Mesenchymal stem cell (in vitro differentiated cells and primary cell): ENCODE results near the gene PDE2A.

ENCODE experiments used
- DNase-seq: peaks from one replicate; pipeline ENCODE4 v3.0.0-alpha.2; 2013
- H2AFZ ChIP-seq: one replicate; pipeline ENCODE4 v1.6.1; 2013; ENCODE audit warnings: low read depth, mild to moderate bottlenecking, control low read depth, inconsistent platforms, low read length, moderate library complexity
- H2AK5ac ChIP-seq: 2 replicates; pipeline ENCODE4 v1.6.1; 2013; ENCODE audit warnings: low read length, moderate library complexity, mild to moderate bottlenecking, inconsistent platforms; ENCODE audit not compliant: severe bottlenecking
- H2BK120ac ChIP-seq: one replicate; pipeline ENCODE4 v1.6.1; 2013; ENCODE audit warnings: low read depth, mild to moderate bottlenecking, inconsistent platforms, low read length, moderate library complexity
- H2BK12ac ChIP-seq, 2 experiments: one replicate each; pipeline ENCODE4 v1.6.1; 2013; ENCODE audit warnings: inconsistent platforms in 2 of 2, low read length in 2 of 2, mild to moderate bottlenecking in 2 of 2, moderate library complexity in 2 of 2, control low read depth in 1 of 2
- H2BK15ac ChIP-seq: one replicate; pipeline ENCODE4 v1.6.1; 2013; ENCODE audit warnings: mild to moderate bottlenecking, low read depth, inconsistent platforms; ENCODE audit not compliant: poor library complexity, severe bottlenecking
- H2BK5ac ChIP-seq: 2 replicates; pipeline ENCODE4 v1.6.1; 2013; ENCODE audit warnings: low read depth, mild to moderate bottlenecking, low read length, control low read depth, inconsistent platforms; ENCODE audit not compliant: poor library complexity, severe bottlenecking
- H3K14ac ChIP-seq, 2 experiments: one replicate each; pipeline ENCODE4 v1.6.1; 2013; ENCODE audit warnings: inconsistent platforms in 2 of 2, low read length in 2 of 2, control low read depth in 1 of 2, mild to moderate bottlenecking in 1 of 2, moderate library complexity in 1 of 2
- H3K18ac ChIP-seq, 2 experiments: one replicate each; pipeline ENCODE4 v1.6.1; 2013; ENCODE audit warnings: inconsistent platforms in 2 of 2, low read length in 2 of 2, control low read depth in 1 of 2, low read depth in 1 of 2, mild to moderate bottlenecking in 1 of 2
- H3K23ac ChIP-seq, 2 experiments: one replicate each; pipeline ENCODE4 v1.6.1; 2013; ENCODE audit warnings: inconsistent platforms in 2 of 2, low read length in 2 of 2, mild to moderate bottlenecking in 2 of 2, moderate library complexity in 2 of 2, control low read depth in 1 of 2
- H3K27ac ChIP-seq: 2 replicates; pipeline ENCODE4 v1.5.1; 2013; ENCODE audit warnings: mild to moderate bottlenecking, moderate library complexity, low read length, control low read depth, inconsistent platforms; ENCODE audit not compliant: poor library complexity, severe bottlenecking
- H3K27me3 ChIP-seq, 2 experiments: 2 replicates each; pipeline versions ENCODE4 v1.6.1 to v1.7.0; 2013; ENCODE audit warnings: low read length in 2 of 2, mild to moderate bottlenecking in 2 of 2, moderate library complexity in 2 of 2, control low read depth in 1 of 2, inconsistent platforms in 1 of 2; ENCODE audit not compliant: control insufficient read depth in 1 of 2, insufficient read depth in 1 of 2
- H3K36me3 ChIP-seq, 2 experiments: 2 replicates each; pipeline versions ENCODE4 v1.6.1 to v1.7.0; 2013; ENCODE audit warnings: low read length in 2 of 2, control low read depth in 1 of 2, inconsistent platforms in 1 of 2, low read depth in 1 of 2, mild to moderate bottlenecking in 1 of 2; ENCODE audit not compliant: insufficient read depth in 2 of 2, control insufficient read depth in 1 of 2
- H3K4ac ChIP-seq, 2 experiments: one replicate each; pipeline ENCODE4 v1.6.1; 2013; ENCODE audit warnings: inconsistent platforms in 2 of 2, low read length in 2 of 2, mild to moderate bottlenecking in 2 of 2, moderate library complexity in 2 of 2, control low read depth in 1 of 2, low read depth in 1 of 2
- H3K4me1 ChIP-seq: 2 replicates; pipeline ENCODE4 v1.6.1; 2013; ENCODE audit warnings: low read depth, low read length, control low read depth; ENCODE audit not compliant: control insufficient read depth, insufficient read depth
- H3K4me2 ChIP-seq: 2 replicates; pipeline ENCODE4 v1.6.1; 2013; ENCODE audit warnings: low read length, mild to moderate bottlenecking, inconsistent platforms; ENCODE audit not compliant: poor library complexity, severe bottlenecking
- H3K4me3 ChIP-seq, 2 experiments: 2 replicates each; pipeline versions ENCODE4 v1.5.1 to v1.7.0; 2013; ENCODE audit warnings: low read length in 2 of 2, mild to moderate bottlenecking in 2 of 2, control low read depth in 1 of 2, low read depth in 1 of 2; ENCODE audit not compliant: insufficient read depth in 1 of 2
- H3K79me1 ChIP-seq: replicated peaks from 2 replicates; pipeline ENCODE4 v1.6.1; 2013; ENCODE audit warnings: mild to moderate bottlenecking, control low read depth, low read length, inconsistent platforms; ENCODE audit not compliant: poor library complexity, severe bottlenecking
- H3K9ac ChIP-seq: 2 replicates; pipeline ENCODE4 v1.7.0; 2013; ENCODE audit warnings: mild to moderate bottlenecking, low read length, moderate library complexity
- H3K9me3 ChIP-seq: 2 replicates; pipeline ENCODE4 v1.7.0; 2013; ENCODE audit warnings: mild to moderate bottlenecking, low read length; ENCODE audit not compliant: control insufficient read depth
- H4K8ac ChIP-seq: one replicate; pipeline ENCODE4 v1.6.1; 2013; ENCODE audit warnings: inconsistent platforms, mild to moderate bottlenecking, low read length, moderate library complexity
- H4K91ac ChIP-seq: one replicate; pipeline ENCODE4 v1.6.1; 2013; ENCODE audit warnings: mild to moderate bottlenecking, low read length, inconsistent platforms
- WGBS: methylation state at CpG from one replicate; pipeline ENCODE4 v1.1.7; 2013; ENCODE audit warnings: mixed read lengths; 5-methylcytosine and 5-hydroxymethylcytosine counted together

The PDE2A gene

DNA sequence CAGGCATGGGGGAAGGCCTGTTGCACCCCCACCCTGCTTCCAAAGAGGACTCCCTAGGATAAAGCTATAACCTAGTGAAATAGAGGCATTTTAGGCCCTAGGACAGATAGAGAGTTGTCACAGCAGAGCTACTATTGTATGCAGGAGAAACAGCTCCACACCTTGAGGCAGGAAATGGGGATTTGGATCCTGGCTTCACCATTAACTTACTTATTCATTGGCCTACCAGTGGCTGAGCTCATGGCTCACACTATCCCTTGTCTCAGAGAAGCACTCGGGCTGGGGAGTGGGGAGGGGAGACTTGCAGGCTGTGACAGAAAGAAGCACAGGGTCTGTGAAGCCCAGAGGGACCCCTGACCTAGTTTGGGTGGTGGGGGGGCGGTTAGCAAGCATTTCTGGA is 999 bp upstream of the PDE2A start:
- Histone ChIP-seq H3K79me1 (no peaks in the 10 kb centered on the region), H4K91ac (no peak overlapping the region), H3K27me3 (peaks cover 95 to 98% of the 10 kb centered on the region in 2 experiments), H3K4me2 (no peak overlapping the region), H3K18ac (no peak overlapping the region), H3K9me3 (no peaks in the 10 kb centered on the region), H2BK120ac (no peak overlapping the region), H3K14ac (no peak overlapping the region), H3K36me3 (no peaks in the 10 kb centered on the region), H3K23ac (no peak overlapping the region), H3K9ac (no peak overlapping the region), H3K4me3 (no peak overlapping the region), H3K27ac (no peak overlapping the region), H4K8ac (no peak overlapping the region), H3K4me1 (peaks cover 13% of the 10 kb centered on the region), H3K4ac (no peak overlapping the region), H2AFZ (no peak overlapping the region), H2BK5ac (no peak overlapping the region), H2BK15ac (no peak overlapping the region), H2BK12ac (no peak overlapping the region), H2AK5ac (no peak overlapping the region)
- WGBS: 56% methylated on average over 1 of the region's 2 CpGs
- DNase-seq: no peak

DNA sequence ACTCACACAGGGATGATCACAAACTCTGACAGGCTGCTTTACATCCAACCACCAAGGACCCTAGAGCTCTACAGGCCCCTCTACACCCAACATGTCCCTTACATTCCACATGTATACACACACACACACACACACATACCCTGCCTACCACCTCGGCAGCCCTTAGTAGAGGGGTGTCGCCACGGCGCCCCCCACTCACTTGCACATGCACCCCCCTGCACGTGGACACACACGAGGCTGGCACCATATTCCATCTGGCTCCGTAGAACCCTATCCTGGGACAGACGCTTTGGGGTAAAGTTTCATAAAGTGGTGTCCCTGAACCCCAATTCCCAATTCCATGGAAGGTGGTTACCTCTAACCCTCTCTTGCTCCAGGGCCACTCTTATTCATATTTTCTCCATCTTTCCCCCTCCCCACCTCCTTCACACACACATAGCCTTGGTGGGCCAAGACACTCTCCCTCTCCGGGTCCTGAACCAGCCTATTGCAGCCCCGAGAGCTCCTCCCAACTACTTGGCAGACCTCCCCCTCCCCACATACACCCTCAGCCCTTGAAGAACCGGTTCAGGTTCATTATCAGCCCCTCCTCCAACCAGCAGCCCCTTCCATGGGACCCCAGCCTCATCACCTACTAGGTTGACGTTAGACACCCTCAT is 809 bp downstream of the PDE2A start:
- Histone ChIP-seq H3K23ac (no peak overlapping the region), H2BK12ac (no peak overlapping the region), H2BK5ac (no peak overlapping the region), H2BK120ac (no peak overlapping the region), H3K14ac (no peak overlapping the region), H3K27ac (no peak overlapping the region), H3K79me1 (no peaks in the 10 kb centered on the region), H3K9ac (no peak overlapping the region), H3K4ac (no peak overlapping the region), H3K4me3 (no peak overlapping the region), H3K27me3 (peaks cover 96 to 98% of the 10 kb centered on the region in 2 experiments), H3K18ac (no peak overlapping the region), H2AK5ac (no peak overlapping the region), H3K36me3 (no peaks in the 10 kb centered on the region), H2BK15ac (no peak overlapping the region), H2AFZ (no peak overlapping the region), H4K8ac (no peak overlapping the region), H4K91ac (no peak overlapping the region), H3K9me3 (no peaks in the 10 kb centered on the region), H3K4me2 (no peak overlapping the region), H3K4me1 (peaks cover 9% of the 10 kb centered on the region)
- DNase-seq: no peak
- WGBS: 42% methylated on average over 12 of the region's 12 CpGs

DNA sequence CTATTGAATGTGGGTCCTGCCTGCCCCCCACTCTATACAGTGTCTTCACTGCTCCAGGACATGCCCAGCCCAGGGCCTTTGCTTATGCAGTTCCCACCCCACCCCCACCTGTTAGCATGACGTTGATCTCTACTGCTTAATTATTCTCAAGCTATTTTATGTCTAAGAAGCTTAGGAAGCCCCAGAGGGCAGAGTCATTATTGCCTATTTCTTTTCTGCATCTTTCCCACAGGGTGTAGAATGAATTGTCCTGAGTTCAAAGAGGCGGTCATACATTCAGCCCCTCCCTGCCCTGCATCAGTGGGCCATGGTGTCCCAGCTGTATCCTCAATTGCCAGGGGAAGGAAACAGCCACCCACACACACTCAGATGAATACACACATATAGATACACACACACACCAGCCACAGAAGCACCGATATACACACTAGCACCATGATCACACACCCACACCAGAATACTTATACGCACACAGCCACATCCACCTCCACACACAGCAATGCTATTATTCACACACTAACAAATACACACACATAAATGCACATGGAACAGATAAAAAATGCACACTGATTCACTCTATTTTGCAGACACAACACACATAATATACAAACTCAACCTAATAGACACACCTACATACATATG is 1.5 kb downstream of the PDE2A start:
- Histone ChIP-seq H3K4me3 (no peak overlapping the region), H3K36me3 (no peaks in the 10 kb centered on the region), H2AK5ac (no peak overlapping the region), H2BK5ac (no peak overlapping the region), H3K9ac (no peak overlapping the region), H3K23ac (no peak overlapping the region), H4K8ac (no peak overlapping the region), H3K14ac (no peak overlapping the region), H2BK120ac (no peak overlapping the region), H2BK12ac (no peak overlapping the region), H4K91ac (no peak overlapping the region), H3K79me1 (no peaks in the 10 kb centered on the region), H3K4me2 (no peak overlapping the region), H3K18ac (no peak overlapping the region), H3K27me3 (peaks cover 96 to 98% of the 10 kb centered on the region in 2 experiments), H2BK15ac (no peak overlapping the region), H2AFZ (no peak overlapping the region), H3K27ac (no peak overlapping the region), H3K4ac (no peak overlapping the region), H3K9me3 (peaks cover 2% of the 10 kb centered on the region), H3K4me1 (peaks cover 9% of the 10 kb centered on the region)
- no peak for DNase-seq
- WGBS: 84% methylated on average over 4 of the region's 4 CpGs

DNA sequence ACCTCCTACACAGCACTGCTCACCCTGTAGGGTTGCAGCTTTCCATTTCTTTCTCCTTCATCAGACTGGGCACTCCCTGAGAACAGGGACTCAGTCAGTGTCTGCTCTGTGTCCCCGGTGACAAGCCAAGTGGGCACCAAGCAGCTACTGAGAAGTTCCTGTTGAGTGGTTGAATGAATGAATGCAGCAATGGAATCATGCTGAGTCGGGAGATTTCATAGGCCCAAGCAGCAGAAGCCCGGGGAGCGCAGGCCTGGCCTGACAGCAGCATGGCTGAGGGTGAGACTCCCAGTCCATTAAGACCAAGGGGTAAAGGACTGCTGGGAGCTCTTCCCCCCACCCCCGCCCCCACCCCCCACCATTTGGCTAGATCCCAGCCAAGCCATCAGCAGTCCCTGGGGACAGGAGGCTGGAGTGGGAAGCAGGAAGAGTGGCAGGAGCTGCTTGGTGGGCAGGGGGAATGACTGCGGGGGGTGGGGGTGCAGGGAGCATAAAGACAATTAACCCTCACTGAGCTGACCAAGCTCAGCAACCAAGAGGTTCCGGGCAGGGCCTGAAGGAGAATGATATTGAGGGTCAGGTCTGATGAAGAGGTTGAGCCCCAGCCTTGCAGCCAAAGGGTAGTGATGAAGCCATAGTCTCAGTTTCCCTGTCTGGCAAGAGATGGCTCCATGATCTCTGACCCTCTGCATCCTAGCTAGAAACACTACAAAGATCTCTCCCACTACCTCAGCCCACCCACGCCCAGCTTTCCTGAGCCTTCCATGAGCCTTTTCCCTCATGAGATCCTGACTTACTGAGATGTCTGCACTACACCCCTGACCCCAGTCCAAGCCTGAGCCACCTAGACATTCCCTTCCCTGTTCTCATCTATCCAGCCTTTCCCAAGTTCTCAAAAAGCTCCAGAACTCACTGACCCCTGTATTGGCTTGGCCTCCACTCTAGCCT is 2.8 kb downstream of the PDE2A start:
- H2BK5ac ChIP-seq: no peak overlapping the region

More for the DNA sequence above, 2.8 kb downstream of the PDE2A start:
- WGBS: 62% methylated on average over 3 of the region's 8 CpGs
- Histone ChIP-seq H3K23ac (no peak overlapping the region), H2BK120ac (no peak overlapping the region), H3K4me2 (no peak overlapping the region), H3K14ac (no peak overlapping the region), H3K4me1 (peaks cover 4% of the 10 kb centered on the region), H3K79me1 (no peaks in the 10 kb centered on the region), H2AFZ (no peak overlapping the region), H3K27ac (no peak overlapping the region), H3K9ac (no peak overlapping the region), H2AK5ac (no peak overlapping the region), H3K36me3 (no peaks in the 10 kb centered on the region), H3K4ac (no peak overlapping the region), H3K18ac (no peak overlapping the region), H4K8ac (no peak overlapping the region), H2BK12ac (no peak overlapping the region), H3K27me3 (peaks cover 92 to 95% of the 10 kb centered on the region in 2 experiments), H4K91ac (no peak overlapping the region), H2BK15ac (no peak overlapping the region), H3K9me3 (peaks cover 11% of the 10 kb centered on the region), H3K4me3 (no peak overlapping the region)
- no peak for DNase-seq
